CD14-positive monocyte (primary cell): ENCODE measurements around the gene MSLN. TPM values are rescaled to one million over a fixed set of nuclear protein-coding genes. Genes with fewer than 3 reads are reported as not detected.

Experiments
- DNase-seq, 3 donors: peaks; one replicate each; pipeline ENCODE4 v3.0.0-alpha.2; 2011 to 2022
- H2AFZ ChIP-seq: 2 replicates; pipeline ENCODE4 v1.6.0; 2012; ENCODE audit warnings: mild to moderate bottlenecking, low read depth, low read length, inconsistent platforms; ENCODE audit not compliant: insufficient read depth, poor library complexity, severe bottlenecking
- H3K27ac ChIP-seq, 2 donors: 1 replicate in 1 of 2; 2 replicates in 1 of 2; pipeline ENCODE4 v1.5.1; 2012 to 2013; ENCODE audit warnings: low read length in 2 of 2, control low read depth in 1 of 2, inconsistent platforms in 1 of 2, low read depth in 1 of 2, mild to moderate bottlenecking in 1 of 2
- H3K27me3 ChIP-seq, 2 donors: one replicate each; pipeline versions ENCODE4 v1.6.0 to v1.6.1; 2011 to 2013; ENCODE audit warnings: low read length in 2 of 2; ENCODE audit not compliant: control insufficient read depth in 2 of 2, insufficient read depth in 2 of 2
- H3K36me3 ChIP-seq, 2 donors: replicated peaks in 1 of 2; 1 replicate in 1 of 2; 2 replicates in 1 of 2; pipeline versions ENCODE4 v1.5.1 to v1.6.1; 2012 to 2013; ENCODE audit warnings: low read length in 2 of 2, control low read depth in 1 of 2, inconsistent platforms in 1 of 2, mild to moderate bottlenecking in 1 of 2; ENCODE audit not compliant: insufficient read depth in 2 of 2, control insufficient read depth in 1 of 2
- H3K4me1 ChIP-seq, 2 donors: 1 replicate in 1 of 2; 2 replicates in 1 of 2; pipeline versions ENCODE4 v1.5.1 to v1.6.1; 2012 to 2013; ENCODE audit warnings: low read length in 2 of 2, control low read depth in 1 of 2, inconsistent platforms in 1 of 2, mild to moderate bottlenecking in 1 of 2, moderate library complexity in 1 of 2; ENCODE audit not compliant: insufficient read depth in 2 of 2, control insufficient read depth in 1 of 2
- H3K4me2 ChIP-seq: replicated peaks from 2 replicates; pipeline ENCODE3; 2012; ENCODE audit warnings: low read length, moderate library complexity, mild to moderate bottlenecking; ENCODE audit not compliant: poor library complexity, severe bottlenecking; ENCODE audit errors: extremely low read depth
- H3K4me3 ChIP-seq, 3 experiments: fragments of 200-600 bp in 1 of 3; sonication (generic) in 1 of 3; replicated peaks in 1 of 3; 1 replicate in 2 of 3; 2 replicates in 1 of 3; pipeline ENCODE4 v1.5.1; 2011 to 2013; ENCODE audit warnings: low read length in 3 of 3, mild to moderate bottlenecking in 3 of 3, control low read depth in 2 of 3, low read depth in 2 of 3, inconsistent platforms in 1 of 3, moderate library complexity in 1 of 3
- H3K79me2 ChIP-seq: 2 replicates; pipeline ENCODE4 v1.6.0; 2012; ENCODE audit warnings: mild to moderate bottlenecking, control low read depth, inconsistent platforms, low read length, moderate library complexity; ENCODE audit not compliant: insufficient read depth
- H3K9ac ChIP-seq: 2 replicates; pipeline ENCODE4 v1.6.0; 2017; ENCODE audit warnings: low read length, mild to moderate bottlenecking; ENCODE audit not compliant: insufficient read depth, poor library complexity, severe bottlenecking
- H3K9me3 ChIP-seq, 2 donors: replicated peaks in 1 of 2; 1 replicate in 1 of 2; 2 replicates in 1 of 2; pipeline versions ENCODE4 v1.5.1 to v1.6.1; 2012 to 2013; ENCODE audit warnings: low read length in 2 of 2, control low read depth in 1 of 2; ENCODE audit not compliant: control insufficient read depth in 1 of 2, insufficient read depth in 1 of 2
- H4K20me1 ChIP-seq: 2 replicates; pipeline ENCODE4 v1.6.0; 2012; ENCODE audit warnings: mild to moderate bottlenecking, low read length, control low read depth, moderate library complexity; ENCODE audit not compliant: insufficient read depth
- H3K27ac Mint-ChIP-seq, 7 donors: one replicate each; pipeline ENCODE4 v1.8.0; 2020; ENCODE audit warnings: mild to moderate bottlenecking in 7 of 7, mixed read lengths in 7 of 7, moderate library complexity in 6 of 7, inconsistent platforms in 2 of 7
- H3K27me3 Mint-ChIP-seq, 3 donors: one replicate each; pipeline ENCODE4 v1.8.0; 2021 to 2022; ENCODE audit warnings: low read depth in 3 of 3, mild to moderate bottlenecking in 3 of 3, mixed read lengths in 3 of 3, moderate library complexity in 3 of 3, inconsistent platforms in 1 of 3
- H3K36me3 Mint-ChIP-seq, 2 donors: one replicate each; pipeline ENCODE4 v1.8.0; 2020; ENCODE audit warnings: mixed read lengths in 2 of 2, inconsistent platforms in 1 of 2, mild to moderate bottlenecking in 1 of 2
- H3K4me1 Mint-ChIP-seq: one replicate; pipeline ENCODE4 v1.8.0; 2020; ENCODE audit warnings: mild to moderate bottlenecking, mixed read lengths
- H3K4me3 Mint-ChIP-seq, 2 donors: one replicate each; pipeline ENCODE4 v1.8.0; 2020; ENCODE audit warnings: mild to moderate bottlenecking in 2 of 2, mixed read lengths in 2 of 2, moderate library complexity in 1 of 2
- H3K9me3 Mint-ChIP-seq, 7 donors: one replicate each; pipeline ENCODE4 v1.8.0; 2020 to 2022; ENCODE audit warnings: mixed read lengths in 7 of 7, mild to moderate bottlenecking in 6 of 7, moderate library complexity in 6 of 7, inconsistent platforms in 2 of 7
- CTCF ChIP-seq: fragments of 200-600 bp; IDR thresholded peaks from one replicate; pipeline ENCODE4 v1.8.0; 2022; ENCODE audit warnings: antibody characterized with exemption, mild to moderate bottlenecking
- WGBS: methylation state at CpG from one replicate; pipeline ENCODE4 v1.1.5; 2013; ENCODE audit warnings: missing lambda C conversion rate; ENCODE audit not compliant: insufficient coverage; 5-methylcytosine and 5-hydroxymethylcytosine counted together
- intact Hi-C, 2 donors: fragments of 100-400 bp; cut with micrococcal nuclease; formaldehyde crosslinking; loops; one replicate each; pipeline versions ENCODE4 v1.15.0 to v1.15.1; 2023
- polyA plus RNA-seq, 3 donors: library from polyadenylated mRNA; depleted of rRNA in 1 of 3; unstranded in 2 of 3; stranded (reverse) in 1 of 3; fragments of 300-500 nt in 2 of 3; fragments of >200 nt in 1 of 3; fragmentation: Illumina TruSeq in 2 of 3; gene quantifications; 1 replicate in 2 of 3; 2 replicates in 1 of 3; pipeline ENCODE4 v1.2.3, GENCODE V29; 2012 to 2021

The MSLN gene
- polyA plus RNA-seq, 3 donors: 0.07 to 0.29 TPM; not detected in 1

- no peak for DNase-seq
- no peak overlapping the region for H3K27ac ChIP-seq
- no peak overlapping the region for H3K4me2 ChIP-seq
- Mint-ChIP-seq H3K4me3 (no peak overlapping the region), H3K27ac (no peak overlapping the region), H3K27me3 (peaks cover 0 to 2% (median 0%) of the 10 kb centered on the region in 3 donors), H3K9me3 (peaks cover 0 to 3% (median 0%) of the 10 kb centered on the region in 7 donors), H3K36me3 (peaks cover 15 to 24% of the 10 kb centered on the region in 2 donors), H3K4me1 (peaks cover 15% of the 10 kb centered on the region)
- H3K27me3 ChIP-seq: no peaks in the 10 kb centered on the region
- no peak overlapping the region for H3K9ac ChIP-seq
- H3K4me3 ChIP-seq: no peak overlapping the region
- H3K36me3 ChIP-seq: peaks cover 11 to 13% of the 10 kb centered on the region in 2 donors
- WGBS: 95% methylated on average over 16 of the region's 17 CpGs
- no peak overlapping the region for H2AFZ ChIP-seq
- intact Hi-C loops: no loop called here
- peaks cover 24% of the 10 kb centered on the region for H3K79me2 ChIP-seq
- H3K9me3 ChIP-seq: no peaks in the 10 kb centered on the region
- peaks cover 20 to 32% of the 10 kb centered on the region in 2 donors for H3K4me1 ChIP-seq
- TF ChIP-seq CTCF: no peak
- H4K20me1 ChIP-seq: peaks cover 29% of the 10 kb centered on the region
Observed at GRCh38 chr16:790086-790485, 29.6 kb downstream of the MSLN start.

GRCh38 chr16:791131-791530, 30.6 kb downstream of the MSLN start:
- peaks cover 24% of the 10 kb centered on the region for H3K79me2 ChIP-seq
- Mint-ChIP-seq H3K4me1 (peaks cover 15% of the 10 kb centered on the region), H3K36me3 (peaks cover 14 to 25% of the 10 kb centered on the region in 2 donors), H3K9me3 (peaks cover 0 to 3% (median 0%) of the 10 kb centered on the region in 7 donors), H3K27me3 (peaks cover 0 to 2% (median 0%) of the 10 kb centered on the region in 3 donors), H3K4me3 (no peak overlapping the region), H3K27ac (no peak overlapping the region)
- 96% methylated on average over 23 of the region's 23 CpGs for WGBS
- H3K4me1 ChIP-seq: peaks cover 18 to 27% of the 10 kb centered on the region in 2 donors
- no peak overlapping the region for H3K4me2 ChIP-seq
- H3K9ac ChIP-seq: no peak overlapping the region
- intact Hi-C loops: no loop called here
- peaks cover 19% of the 10 kb centered on the region for H4K20me1 ChIP-seq
- TF ChIP-seq CTCF: no peak
- no peaks in the 10 kb centered on the region for H3K9me3 ChIP-seq
- no peak overlapping the region for H3K27ac ChIP-seq
- no peak overlapping the region for H2AFZ ChIP-seq
- H3K4me3 ChIP-seq: no peak overlapping the region
- peaks cover 8 to 9% of the 10 kb centered on the region in 2 donors for H3K36me3 ChIP-seq
- no peaks in the 10 kb centered on the region for H3K27me3 ChIP-seq
- DNase-seq: no peak
